GM12864 (cell line): ENCODE data around the gene CYP3A7.
"Not testable (repeated sequence)": the region's sequence is repeated elsewhere in the genome, so short reads cannot be mapped to it uniquely, and the experiment has no call there.

Experiments used
- DNase-seq: peaks from one replicate; pipeline ENCODE4 v3.0.0-alpha.2; 2011; ENCODE audit warnings: low read depth
- H3K4me3 ChIP-seq: 2 replicates; pipeline ENCODE4 v1.5.1; 2011; ENCODE audit warnings: mild to moderate bottlenecking, low read depth, low read length, control low read depth
- TF ChIP-seq, protein P1 (sequence below): IDR thresholded peaks from 2 replicates; pipeline ENCODE4 v1.5.1; 2011; ENCODE audit warnings: low read depth, mild to moderate bottlenecking, moderate library complexity, low read length, control low read depth, inconsistent platforms; ENCODE audit errors: missing control alignments

The CYP3A7 gene

GRCh38 chr7:99755085-99755484, 20.1 kb upstream of the CYP3A7 start:
- H3K4me3 ChIP-seq: no peak overlapping the region
- TF ChIP-seq, protein P1, sequence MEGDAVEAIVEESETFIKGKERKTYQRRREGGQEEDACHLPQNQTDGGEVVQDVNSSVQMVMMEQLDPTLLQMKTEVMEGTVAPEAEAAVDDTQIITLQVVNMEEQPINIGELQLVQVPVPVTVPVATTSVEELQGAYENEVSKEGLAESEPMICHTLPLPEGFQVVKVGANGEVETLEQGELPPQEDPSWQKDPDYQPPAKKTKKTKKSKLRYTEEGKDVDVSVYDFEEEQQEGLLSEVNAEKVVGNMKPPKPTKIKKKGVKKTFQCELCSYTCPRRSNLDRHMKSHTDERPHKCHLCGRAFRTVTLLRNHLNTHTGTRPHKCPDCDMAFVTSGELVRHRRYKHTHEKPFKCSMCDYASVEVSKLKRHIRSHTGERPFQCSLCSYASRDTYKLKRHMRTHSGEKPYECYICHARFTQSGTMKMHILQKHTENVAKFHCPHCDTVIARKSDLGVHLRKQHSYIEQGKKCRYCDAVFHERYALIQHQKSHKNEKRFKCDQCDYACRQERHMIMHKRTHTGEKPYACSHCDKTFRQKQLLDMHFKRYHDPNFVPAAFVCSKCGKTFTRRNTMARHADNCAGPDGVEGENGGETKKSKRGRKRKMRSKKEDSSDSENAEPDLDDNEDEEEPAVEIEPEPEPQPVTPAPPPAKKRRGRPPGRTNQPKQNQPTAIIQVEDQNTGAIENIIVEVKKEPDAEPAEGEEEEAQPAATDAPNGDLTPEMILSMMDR: no peak
- no peak for DNase-seq

DNA sequence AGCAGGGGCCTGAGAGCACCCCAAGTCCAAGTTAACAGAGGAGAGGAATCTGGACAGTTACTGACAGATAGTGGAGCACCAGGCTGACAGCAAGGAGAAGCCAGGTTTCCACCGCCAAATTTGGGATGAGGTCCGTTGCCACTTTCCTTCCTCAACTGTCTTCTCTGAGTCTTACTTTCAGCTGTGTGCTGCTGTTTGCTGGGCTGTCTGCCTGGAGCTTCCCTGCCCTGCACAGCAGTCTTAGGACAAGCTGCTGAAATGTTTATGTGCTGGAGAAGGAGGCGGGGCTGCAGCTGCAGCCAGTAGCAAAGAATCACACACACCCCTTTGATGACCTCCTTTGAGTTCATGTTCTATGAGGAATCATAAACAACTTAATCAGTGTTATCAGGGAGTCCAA, 17.4 kb upstream of the CYP3A7 start:
- DNase-seq: no peak
- TF ChIP-seq, protein P1: no peak
- no peak overlapping the region for H3K4me3 ChIP-seq

DNA sequence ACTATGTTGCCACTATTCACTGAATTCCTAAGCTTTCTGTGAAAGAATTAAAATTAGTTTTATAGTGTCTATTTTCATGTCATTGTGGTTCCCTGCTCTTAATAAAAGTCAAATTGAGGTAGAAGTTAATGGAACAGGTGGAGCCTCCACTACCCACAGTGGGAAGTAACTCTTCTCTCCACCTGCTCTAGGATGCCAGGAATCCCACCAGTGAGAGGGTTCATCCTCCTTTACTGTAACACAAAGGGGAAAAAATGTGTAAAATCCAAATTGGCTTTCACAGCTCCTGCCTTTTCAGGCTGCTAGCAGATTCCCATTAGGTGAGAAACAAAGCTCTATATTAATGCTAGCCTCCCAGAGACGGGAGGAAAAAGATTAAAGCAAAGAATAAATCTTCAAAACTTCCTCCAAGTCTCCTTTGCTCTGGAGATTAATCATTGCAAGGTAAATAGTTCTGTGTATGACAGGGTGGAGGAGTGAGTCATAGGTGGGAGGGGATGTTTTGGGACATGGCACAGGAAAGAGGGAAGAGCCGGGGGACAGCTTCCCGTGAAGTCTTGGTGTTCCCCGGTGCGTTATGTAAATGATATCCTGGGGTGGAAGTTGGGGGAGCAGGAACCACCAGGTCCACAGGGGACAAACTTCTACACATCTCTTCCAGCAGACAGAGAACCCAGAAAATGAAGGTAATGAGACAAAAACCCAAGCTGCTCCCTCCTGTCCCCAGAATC, 16.5 kb upstream of the CYP3A7 start:
- DNase-seq, H3K4me3 ChIP-seq: not testable (repeated sequence)

GRCh38 chr7:99748846-99749579, 14.0 kb upstream of the CYP3A7 start:
- TF ChIP-seq, protein P1: no peak
- no peak for DNase-seq
- H3K4me3 ChIP-seq: no peak overlapping the region

DNA sequence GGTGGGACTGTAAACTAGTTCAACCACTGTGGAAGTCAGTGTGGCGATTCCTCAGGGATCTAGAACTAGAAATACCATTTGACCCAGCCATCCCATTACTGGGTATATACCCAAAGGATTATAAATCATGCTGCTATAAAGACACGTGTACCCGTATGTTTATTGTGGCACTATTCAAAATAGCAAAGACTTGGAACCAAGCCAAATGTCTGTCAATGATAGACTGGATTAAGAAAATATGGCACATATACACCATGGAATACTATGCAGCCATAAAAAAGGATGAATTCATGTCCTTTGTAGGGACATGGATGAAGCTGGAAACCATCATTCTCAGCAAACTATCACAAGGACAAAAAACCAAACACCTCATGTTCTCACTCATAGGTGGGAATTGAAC, 11.9 kb upstream of the CYP3A7 start:
- not testable (repeated sequence) for DNase-seq, H3K4me3 ChIP-seq

DNA sequence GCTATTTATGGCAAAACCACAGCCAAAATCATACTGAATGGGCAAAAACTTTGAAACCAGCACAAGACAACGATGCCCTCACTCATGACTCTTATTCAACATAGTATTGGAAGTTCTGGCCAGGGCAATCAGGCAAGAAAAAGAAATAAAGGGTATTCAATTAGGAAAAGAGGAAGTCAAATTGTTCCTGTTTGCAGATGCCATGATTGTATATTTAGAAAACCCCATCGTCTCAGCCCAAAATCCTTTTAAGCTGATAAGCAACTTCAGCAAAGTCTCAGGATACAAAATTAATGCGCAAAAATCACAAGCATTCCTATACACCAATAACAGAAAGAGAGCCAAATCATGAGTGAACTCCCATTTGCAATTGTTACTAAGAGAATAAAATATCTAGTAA, 10.4 kb upstream of the CYP3A7 start:
- H3K4me3 ChIP-seq, DNase-seq: not testable (repeated sequence)

DNA sequence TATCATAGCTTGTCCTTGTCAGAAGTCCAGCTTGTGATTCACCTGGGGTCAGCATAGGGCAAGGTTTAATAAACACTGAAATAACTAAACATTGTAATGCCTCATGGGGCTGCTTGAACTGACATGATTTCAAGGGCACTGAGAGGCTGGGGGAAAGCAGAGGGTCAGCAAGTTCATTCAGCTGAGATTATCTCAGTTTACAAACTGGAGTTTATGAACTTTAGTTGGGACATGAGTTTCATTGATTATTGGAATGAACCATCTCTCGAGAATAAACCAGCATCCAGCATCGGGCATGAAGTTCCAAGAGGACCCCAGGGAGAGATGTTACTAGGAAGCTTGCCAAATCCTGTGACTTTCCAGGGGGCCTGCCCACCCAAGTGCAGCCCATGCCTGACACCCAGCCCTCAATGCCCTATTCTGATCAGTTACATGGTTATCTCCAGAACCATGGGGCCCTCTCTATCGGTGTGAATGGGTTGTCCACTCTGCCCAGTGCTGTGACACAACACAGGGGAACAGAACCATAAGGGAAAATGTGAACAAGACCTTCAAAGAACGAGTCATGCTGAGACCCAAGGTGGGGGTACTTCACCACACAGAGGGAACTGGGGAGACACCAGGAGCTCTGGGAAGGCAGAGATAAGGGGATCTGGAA, 7.9 kb upstream of the CYP3A7 start:
- no peak for DNase-seq
- TF ChIP-seq, protein P1: no peak
- H3K4me3 ChIP-seq: no peak overlapping the region

DNA sequence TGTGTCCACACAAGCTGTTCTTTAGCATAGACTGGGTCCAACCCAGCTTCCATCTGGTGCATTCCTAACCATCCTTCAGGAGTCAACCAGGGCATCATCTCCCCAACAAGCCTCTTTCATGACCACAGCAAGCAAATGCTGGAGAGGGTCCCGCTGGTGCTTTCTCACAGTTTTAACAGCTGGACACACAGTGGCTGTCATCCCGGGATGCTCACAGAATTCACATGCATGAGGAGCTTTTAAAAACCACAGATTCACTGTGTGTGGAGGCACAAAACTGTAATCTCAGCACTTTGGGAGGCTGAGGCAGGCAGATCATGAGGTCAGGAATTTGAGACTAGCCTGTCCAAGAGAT, 6.4 kb upstream of the CYP3A7 start:
- no peak for DNase-seq
- TF ChIP-seq, protein P1: no peak

More for the DNA sequence above, 6.4 kb upstream of the CYP3A7 start:
- H3K4me3 ChIP-seq: no peak overlapping the region
